Measurements from ENCODE around the gene ZNF177.
A peak's percentile ranks its signal among the peaks of the same experiment; 100 is the strongest.

ZNF177 gene

GRCh38 chr19:9430444-9430843 lies 67.6 kb downstream of the ZNF177 start:
- DNase-seq (ENCODE audit: low spot score), result no peak

- DNase-seq (ENCODE audit: low spot score), result peak; percentile 51
Measured at GRCh38 chr19:9431475-9431874, 68.7 kb downstream of the ZNF177 start.

All from AG08395 (cell line).